Measurements from ENCODE around the gene RASGRF2.

The RASGRF2 gene

DNA sequence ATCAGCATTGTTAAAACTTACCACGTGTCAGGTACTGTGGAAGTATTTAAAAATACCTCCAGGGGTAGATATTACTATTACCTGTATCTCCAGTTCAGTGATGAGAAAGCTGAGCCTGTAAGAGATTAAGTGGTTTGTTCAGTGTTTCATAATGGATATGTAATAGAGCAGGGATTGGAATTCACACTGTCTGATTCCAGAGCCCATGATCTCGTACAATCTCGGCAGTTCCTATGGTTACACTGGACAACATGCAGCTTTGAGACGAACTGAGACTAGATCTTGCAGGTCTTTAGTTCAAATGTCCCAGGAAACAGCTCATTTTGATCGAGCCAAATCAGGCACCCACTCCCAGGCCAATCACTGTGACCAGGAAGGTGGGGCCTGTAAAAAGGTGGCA, 8.8 kb upstream of the RASGRF2 start:
- no peak for DNase-seq (ENCODE audit: low spot score)

DNA sequence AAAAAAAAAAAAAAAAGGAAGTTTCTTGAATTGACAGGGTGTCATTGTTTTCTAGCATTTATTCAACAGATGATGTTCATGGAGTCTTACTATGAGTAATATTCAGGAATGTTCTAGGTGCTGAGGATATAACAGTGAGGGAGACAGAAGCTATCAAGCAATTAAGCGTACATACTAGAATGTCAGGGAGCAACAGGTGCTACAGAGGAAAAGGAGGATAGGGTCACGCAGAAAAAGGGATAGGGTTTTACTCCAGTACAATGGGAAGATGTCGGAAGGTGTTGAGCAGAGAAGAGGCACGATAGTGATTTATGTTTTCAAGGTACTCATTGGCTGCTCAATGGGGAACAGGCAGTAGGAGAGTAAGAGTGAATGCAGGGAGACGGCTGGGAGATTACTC, 6.6 kb upstream of the RASGRF2 start:
- DNase-seq (ENCODE audit: low spot score): no peak

DNA sequence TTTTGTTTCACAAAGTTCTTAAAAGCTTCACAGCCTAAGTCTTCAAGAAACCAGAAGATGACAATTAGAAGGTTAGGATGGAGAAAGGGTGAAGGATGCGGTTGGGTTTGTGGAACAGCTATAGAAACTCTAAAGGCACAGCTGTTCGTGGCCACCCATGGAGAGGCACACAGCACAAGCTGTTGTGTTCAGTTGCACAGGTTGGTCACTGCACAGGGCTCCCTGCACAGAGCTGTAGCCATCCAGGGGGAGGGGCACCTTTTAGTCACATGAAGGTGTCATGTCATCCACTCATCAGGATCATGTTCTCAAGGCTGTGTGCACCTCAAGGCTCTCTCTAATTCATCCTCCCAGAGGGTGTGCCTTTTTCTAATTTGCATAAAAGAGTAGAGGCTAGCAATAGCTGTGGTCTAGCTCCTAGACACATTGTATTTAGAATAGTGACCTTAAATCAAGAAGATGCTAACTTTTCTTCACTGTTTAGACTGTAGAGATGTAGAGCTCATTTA, 5.0 kb upstream of the RASGRF2 start:
- no peak for DNase-seq (ENCODE audit: low spot score)

DNA sequence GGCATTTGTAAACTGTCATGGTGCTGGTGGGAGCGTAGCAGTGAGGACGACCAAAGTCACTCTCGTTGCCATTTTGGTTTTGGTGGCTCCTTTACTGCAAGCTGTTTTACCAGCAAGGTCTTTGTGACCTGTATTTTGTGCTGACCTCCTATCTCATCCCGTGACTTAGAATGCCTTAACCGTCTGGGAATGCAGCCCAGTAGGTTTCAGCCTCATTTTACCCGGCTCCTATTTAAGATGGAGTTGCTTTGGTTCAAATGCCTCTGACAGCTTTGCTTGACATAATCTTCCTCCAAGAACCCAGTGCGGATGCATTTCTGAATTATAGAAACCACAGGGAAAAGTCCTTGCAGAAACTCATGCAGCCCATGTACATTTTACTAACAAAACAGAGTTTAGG, 3.9 kb upstream of the RASGRF2 start:
- no peak for DNase-seq (ENCODE audit: low spot score)

DNA sequence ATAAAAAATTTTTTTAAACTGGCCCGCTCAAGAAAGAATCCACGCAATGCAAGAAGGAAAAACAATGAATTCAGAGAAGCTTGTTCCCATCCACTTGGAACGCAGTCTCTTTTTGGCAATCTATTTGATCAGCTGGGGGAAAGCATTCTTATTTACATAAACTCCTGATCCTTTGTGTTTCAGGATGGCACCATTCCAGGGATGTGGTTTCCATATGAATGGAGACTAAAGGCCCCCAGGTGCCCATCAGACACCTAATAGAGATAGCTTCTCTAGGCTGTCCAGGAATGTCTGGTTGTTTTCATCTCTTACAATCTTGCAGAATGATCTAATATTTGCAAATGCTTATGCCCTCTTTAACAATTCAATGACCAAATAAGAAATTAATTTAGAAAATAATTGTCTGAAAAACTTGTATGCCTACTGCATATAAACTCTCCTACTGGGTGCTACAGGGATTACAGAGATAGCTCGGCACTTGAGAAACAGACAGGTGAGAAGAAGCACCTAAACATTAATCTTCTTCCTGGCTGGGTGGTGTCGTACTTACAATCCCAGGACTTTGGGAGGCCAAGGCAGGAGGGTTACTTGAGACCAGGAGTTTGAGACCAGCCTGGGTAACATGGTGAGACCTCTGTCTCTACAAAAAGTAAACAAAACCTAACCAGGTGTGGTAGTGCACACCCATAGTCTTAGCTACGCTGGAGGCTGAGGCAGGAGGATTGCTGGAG, 3.0 kb upstream of the RASGRF2 start:
- no peak for DNase-seq (ENCODE audit: low spot score)

DNA sequence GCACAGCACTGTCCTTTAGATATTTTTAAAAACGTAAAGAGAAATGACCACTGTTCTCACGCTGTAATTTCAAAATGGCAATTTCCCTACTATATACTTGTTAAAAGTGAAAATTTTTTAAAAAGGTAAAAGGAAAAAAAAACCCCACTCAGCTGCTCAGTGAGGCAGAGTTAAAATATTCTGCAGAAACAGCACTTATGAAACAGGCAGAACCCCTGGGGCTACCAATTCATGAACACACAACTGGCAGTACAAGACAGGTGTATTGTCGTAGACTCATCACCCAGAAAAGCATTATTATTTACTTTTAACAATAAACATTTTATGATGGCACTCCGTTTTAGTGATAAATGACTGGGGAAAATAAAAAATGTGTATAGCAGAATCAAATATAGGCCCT, 1.5 kb upstream of the RASGRF2 start:
- no peak for DNase-seq (ENCODE audit: low spot score)

DNA sequence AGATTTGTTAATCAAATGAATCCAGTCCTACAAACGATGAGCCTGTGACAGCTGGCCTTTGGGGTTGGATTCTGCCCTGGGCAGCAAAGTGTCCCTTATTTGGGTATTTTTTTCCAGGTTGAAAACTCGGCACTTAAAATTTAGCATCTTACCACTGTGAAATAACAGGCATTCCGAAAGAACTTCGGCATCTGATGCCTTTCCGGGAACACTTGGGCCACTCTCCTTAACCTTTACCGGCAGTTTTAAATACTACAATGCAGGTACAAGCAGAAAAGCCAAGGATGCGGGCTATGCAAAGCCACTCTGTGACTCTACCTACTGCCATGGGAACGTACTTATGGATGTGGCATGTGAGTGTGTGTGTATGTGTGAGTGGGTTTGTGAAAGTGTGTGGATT, 1.0 kb upstream of the RASGRF2 start:
- DNase-seq (ENCODE audit: low spot score): no peak

DNA sequence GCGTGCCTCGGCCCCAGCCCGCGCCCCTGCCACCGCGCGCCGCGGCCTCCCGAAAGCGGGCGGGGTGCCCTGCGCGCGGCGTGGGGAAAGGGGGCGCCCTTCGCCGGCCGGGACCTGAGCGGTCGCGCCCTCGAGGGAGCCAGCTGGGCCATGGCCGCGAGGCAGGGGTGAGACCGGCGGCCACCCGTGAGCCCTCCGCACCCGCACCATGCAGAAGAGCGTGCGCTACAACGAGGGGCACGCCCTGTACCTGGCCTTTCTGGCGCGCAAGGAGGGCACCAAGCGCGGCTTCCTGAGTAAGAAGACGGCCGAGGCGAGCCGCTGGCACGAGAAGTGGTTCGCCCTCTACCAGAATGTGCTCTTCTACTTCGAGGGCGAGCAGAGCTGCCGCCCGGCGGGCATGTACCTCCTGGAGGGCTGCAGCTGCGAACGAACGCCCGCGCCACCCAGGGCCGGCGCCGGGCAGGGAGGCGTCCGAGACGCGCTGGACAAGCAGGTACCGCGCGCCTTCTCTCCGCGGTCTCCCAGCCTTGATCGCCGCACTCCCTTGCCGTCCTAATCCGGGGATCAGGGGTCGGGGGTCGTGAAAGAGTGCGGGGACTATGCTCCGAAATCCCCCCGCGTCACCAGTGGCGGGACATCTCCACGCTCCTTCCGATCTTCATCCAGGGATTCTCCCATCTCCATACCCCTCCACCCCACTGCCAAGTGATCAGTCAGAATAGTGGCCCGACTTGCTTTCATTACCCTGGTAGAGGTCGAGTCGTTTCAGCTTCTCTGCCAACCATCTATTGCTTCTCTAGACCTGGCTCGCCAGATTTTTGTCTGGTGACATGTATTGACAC, 590 bp downstream of the RASGRF2 start:
- no peak for DNase-seq (ENCODE audit: low spot score)

DNA sequence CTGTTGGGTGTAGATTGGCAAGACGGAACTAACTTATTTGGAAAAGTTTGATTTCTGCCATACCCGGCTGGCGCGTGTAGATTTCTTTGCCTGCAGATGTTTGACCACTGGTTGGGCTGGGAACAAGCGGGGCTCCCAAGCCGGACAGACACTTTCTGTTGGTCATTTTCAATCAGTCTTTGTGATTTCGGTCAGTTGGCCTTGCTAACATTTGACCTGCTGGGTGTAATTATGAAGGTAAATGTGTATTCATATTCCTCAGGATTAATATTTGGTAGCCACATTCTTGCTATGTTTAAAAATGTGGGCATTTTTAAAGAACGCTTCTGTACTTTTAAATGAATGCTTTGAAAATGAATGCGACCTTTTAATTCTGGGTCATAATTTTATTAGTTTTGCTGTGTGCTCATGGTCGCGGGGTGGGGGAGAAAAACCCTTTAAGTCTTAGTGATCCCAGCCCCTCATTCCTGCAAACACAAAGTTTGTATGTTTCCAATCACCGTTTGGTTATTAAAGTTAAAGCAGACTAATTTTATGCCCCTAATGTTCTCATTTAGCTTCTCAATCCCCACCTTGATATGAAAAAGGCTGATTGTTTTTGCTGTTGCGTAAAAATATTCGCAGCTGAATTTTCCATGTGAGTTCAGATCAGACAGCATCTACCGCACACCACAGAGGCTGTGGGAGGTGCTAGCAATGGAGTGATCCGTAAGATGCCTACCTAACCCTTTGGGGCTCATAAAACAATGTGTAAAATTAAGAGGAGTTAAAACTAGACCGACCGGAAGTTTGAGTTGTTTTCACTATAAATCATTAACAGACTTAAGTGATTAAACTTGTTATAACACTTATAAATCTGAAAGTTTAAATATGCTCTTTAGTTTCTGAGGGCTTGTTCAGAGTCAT, 1.5 kb downstream of the RASGRF2 start:
- DNase-seq (ENCODE audit: low spot score): no peak

DNA sequence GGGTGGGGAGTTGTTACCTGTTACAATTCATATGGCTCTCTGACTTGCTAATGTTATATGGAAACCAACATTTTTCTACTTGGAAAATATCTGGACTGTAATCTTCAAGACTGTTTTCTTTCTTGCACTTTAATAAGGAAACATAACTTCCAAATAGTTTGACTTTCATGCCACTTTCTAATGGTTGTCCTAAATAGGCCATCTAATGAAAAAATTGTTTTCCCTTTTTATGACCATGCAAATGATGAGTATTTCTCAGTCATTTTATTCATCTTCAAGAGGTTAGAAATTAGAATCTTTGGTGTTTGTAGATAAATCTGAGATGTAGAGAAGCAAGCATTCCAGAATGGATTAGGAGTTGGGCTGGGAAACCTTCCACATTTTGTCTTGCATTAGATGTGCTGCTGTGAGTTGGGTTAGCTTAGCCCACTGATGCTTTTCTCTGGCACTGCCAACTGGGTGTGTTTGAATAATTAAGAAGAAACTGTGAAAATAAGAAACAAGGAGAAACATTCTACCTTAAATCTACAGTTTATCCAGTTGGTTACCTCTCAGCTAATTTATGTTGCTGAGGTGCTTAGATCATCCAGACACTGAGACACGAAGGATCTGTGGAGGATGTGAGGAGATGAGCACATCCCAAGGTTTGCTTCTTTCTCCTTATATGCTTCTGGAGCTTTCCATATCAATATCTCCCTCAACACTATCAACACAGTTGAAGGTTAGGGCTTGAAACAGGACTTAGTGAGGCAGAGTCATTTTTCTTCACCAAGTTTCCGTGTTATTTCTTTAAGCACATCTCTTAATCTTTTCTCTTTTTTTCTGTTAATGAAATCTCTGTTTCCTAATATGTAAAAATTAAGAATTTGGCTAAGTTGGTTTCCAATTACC, 2.7 kb downstream of the RASGRF2 start:
- DNase-seq (ENCODE audit: low spot score): no peak

DNA sequence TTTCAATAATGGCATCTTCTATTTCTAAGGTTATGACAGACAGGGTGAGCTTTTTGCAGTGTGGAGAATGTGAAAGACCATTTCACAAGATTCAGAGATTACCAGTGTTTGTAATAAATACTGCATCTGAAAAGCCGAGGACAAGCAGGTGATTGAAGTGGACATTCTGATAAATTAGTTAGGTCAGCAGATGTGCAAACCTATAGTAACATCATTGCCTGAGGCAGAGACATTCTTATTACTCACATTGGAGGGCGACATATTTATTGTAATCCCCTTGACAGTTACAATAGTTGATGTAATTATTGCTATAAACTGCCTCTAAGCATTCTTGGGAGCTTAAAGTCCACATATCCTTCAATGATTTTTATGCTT, 3.3 kb downstream of the RASGRF2 start:
- DNase-seq (ENCODE audit: low spot score): no peak

DNA sequence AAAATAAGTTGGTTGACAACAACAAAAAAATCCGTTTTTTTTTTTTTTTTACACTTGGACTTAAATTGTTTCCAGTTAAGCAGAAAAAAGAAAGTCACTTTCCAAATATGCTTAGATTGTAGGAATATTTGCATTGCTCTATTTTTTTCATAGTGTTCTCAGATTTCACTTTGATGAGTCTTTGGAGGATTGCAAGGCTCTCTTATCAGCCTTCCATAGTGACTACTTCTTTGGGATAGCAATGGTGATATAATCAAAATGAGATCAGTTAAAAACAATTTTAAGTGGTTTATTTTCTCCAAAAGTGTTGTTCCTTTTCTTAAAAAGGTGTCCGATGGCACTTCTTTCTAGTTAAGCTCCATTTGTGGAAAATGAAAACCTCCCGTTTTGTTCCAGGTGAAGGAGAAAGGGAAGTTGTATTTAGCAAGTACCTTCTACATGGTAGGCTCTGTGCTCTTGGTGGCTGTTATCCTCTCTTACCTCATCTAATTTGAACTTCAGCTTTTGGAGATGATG, 3.9 kb downstream of the RASGRF2 start:
- DNase-seq (ENCODE audit: low spot score): no peak

DNA sequence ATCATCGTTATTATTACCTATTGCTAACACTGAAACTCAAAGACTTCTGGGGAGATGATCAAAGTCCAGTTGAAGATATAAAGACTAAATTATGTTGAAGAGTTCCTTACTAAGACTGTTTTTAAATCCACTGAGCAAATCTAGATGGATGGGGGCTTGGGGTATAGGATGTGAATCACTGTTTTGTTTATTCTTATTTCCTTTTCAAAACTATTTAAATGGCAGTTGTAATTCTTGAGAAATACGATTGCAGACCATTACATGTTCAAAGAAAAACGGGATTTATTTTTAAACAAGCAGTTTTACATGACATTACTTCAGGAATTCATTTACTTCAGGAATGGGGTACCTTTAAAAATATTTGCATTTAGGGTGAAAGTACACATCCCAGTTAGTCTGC, 4.3 kb downstream of the RASGRF2 start:
- DNase-seq (ENCODE audit: low spot score): no peak

DNA sequence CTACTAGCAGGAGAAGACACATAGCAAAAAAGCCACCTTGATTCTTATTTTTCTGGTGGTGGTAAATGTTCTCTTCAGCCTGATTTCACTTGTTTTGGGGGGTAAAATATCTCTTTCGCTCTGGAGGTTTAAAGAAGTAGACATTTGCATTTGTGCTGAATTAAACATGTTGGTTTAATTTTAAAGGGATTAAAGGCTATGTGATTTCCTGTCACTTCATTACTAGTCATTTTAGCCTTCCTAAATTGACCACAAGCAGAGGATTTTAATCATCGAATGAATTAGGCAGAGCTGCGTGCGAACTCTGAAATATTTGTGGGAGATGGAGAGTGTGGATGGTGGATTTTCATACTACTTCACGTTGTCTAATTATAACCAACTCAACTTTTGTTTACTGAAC, 4.8 kb downstream of the RASGRF2 start:
- DNase-seq (ENCODE audit: low spot score): no peak

DNA sequence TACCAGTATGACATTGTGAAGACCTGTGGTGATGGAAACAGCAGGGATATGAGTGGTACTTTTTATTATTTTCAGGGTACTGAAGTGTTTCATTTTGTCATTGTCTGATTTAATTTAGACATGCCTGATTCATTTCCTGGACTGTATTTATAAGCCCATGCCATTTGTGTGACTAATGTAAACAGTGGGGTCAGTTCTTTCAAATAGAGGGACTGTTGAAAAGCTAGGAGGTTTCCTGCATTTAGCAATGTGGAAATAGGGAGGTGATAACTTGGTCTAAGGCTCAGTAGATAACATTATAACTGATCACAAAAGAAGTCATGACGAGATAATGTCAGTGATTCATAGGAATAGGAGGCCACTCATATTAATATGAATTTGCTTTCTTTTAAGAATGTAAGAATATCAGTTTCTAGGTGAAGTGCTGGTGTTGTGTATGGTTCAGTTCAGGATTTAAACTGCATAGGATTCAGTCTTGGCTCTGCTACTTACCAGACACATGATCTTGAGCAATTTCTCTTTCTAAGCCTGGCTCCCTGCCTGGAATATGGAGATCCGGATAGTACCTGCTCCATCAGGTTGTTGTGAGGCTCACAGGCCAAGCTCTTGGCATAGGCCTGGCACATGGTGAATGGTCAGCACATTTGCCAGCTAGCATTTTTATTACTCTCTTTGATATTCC, 7.5 kb downstream of the RASGRF2 start:
- no peak for DNase-seq (ENCODE audit: low spot score)

DNA sequence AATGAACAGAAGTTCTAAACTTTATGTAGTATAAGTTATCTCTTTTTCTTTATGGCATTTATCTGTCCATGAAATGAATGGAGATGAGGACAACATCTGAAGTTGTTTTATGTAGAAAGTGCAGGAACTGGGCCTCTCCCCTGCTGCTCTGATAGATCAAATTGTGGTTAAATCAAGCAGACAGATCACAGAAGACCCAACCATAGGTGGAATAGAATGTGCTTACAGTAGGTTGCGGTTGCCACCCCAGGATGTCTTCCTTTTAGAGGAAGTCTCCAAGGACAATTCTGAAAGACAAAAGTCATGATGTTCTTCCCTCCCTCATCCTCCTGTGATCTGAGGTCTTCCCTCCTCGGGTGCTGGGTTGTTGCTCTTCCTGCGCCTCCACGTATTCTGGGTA, 12.9 kb downstream of the RASGRF2 start:
- no peak for DNase-seq (ENCODE audit: low spot score)

DNA sequence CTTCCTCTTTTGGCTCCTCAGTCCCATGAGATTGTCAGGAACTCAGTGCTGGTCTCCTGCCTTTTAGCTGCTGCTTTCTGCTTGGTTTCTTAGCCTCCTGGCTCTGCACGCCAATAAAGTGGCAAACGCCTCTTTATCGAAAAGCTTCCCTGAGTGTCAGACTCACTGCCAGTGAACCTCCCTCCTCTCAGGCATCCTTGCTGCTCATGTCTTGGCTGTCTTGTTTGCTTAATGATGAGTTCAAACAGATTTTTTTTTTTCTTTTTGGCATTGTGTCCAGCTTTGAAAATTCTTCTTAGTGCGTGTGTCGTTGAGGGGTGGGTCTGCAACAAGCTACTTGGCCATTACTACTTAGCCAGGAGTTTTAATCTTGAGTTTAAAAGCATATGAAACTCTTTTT, 14.9 kb downstream of the RASGRF2 start:
- DNase-seq (ENCODE audit: low spot score): no peak

DNA sequence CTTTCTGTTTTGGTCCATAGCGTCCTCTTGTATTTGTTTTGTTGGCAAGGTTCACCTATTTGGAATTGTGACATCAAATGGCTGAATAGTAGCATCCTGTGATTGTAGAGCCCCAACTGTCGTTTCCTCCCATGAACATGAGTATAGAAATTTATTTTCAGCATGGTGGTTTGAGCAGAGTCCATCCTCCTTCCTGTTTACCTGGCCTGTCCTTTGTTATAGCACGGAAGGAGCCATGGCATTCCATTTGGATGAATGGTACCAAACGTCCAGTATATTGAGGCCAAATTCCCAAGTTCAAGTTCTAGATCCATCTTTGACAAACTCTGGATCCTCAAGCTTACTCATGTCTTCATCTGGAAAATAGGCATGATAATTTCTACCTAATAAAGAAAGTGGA, 16.8 kb downstream of the RASGRF2 start:
- DNase-seq (ENCODE audit: low spot score): no peak

DNA sequence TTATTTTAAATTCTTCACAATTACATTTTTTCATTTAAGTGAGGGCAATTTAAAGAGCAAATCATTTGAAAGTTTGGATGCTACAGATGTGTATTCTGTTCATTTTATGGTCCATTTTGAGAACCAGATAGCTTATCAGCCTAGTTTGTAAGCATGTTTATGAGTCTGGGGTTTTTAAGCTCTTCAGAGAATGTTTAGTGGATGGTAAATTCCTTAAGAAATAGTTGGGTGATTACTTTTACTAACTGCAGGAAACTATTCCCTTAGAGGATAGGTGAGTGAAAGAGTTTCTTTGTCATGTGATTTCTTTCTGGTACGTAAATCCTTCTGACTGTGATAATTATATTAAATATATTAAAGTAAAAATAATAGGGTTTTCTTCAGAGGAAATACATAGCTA, 17.6 kb downstream of the RASGRF2 start:
- no peak for DNase-seq (ENCODE audit: low spot score)

DNA sequence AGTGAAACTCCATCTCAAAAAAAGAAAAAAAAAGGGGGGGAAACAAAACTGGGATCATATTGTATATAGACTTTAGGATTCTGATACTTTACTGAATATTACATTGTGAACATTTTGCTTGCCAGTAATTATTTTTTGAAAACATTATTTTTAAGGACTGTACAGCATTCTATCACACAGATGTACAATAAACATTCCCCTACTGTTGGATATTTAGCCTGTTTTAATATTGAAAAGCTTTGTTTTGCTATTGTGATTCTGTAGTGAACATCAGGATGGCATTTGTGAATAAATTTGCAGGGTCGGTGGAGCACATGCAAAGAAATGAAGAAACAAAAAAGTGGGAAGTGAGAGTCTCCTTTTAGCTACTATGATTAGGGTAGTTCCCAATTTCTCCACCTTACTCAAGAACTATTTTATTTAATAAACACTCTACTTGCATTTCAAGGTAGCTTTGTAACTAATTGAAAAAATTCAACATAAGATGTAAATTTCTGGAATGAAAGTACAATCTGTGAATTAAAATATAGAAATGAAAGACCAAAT, 18.7 kb downstream of the RASGRF2 start:
- DNase-seq (ENCODE audit: low spot score): no peak

Data from hematopoietic multipotent progenitor cell treated with erythropoietin and hydrocortisone succinate and interleukin-3 and kit ligand, for 17 days (in vitro differentiated cells).